ENCODE results near the gene FOXP1.

FOXP1 gene

GRCh38 chr3:71168121-71168721, 415.3 kb downstream of the FOXP1 start:
- DNase-seq (ENCODE audit: low read depth): no peak
- H3K4me3 ChIP-seq (ENCODE audit: low read depth, low read length): no peak overlapping the region
- no peak for TF ChIP-seq CTCF (IDR thresholded peaks at IDR 0.05; ENCODE audit: low read depth, low read length, missing control alignments)

GRCh38 chr3:71166339-71167240, 416.9 kb downstream of the FOXP1 start:
- no peak for TF ChIP-seq CTCF (IDR thresholded peaks at IDR 0.05; ENCODE audit: low read depth, low read length, missing control alignments)
- DNase-seq (ENCODE audit: low read depth): no peak
- no peak overlapping the region for H3K4me3 ChIP-seq (ENCODE audit: low read depth, low read length)

- no peak overlapping the region for H3K4me3 ChIP-seq (ENCODE audit: low read depth, low read length)
- TF ChIP-seq CTCF (IDR thresholded peaks at IDR 0.05; ENCODE audit: low read depth, low read length, missing control alignments): no peak
- no peak for DNase-seq (ENCODE audit: low read depth)
Observed at GRCh38 chr3:71164881-71165280, 418.6 kb downstream of the FOXP1 start.

- no peak overlapping the region for H3K4me3 ChIP-seq (ENCODE audit: low read depth, low read length)
- no peak for TF ChIP-seq CTCF (IDR thresholded peaks at IDR 0.05; ENCODE audit: low read depth, low read length, missing control alignments)
- no peak for DNase-seq (ENCODE audit: low read depth)
Observed at GRCh38 chr3:71163198-71163918, 420.2 kb downstream of the FOXP1 start.

GRCh38 chr3:71162221-71162620, 421.3 kb downstream of the FOXP1 start:
- H3K4me3 ChIP-seq (ENCODE audit: low read depth, low read length): no peak overlapping the region
- no peak for TF ChIP-seq CTCF (IDR thresholded peaks at IDR 0.05; ENCODE audit: low read depth, low read length, missing control alignments)
- DNase-seq (ENCODE audit: low read depth): no peak

GRCh38 chr3:71160785-71161546, 422.6 kb downstream of the FOXP1 start:
- no peak for TF ChIP-seq CTCF (IDR thresholded peaks at IDR 0.05; ENCODE audit: low read depth, low read length, missing control alignments)
- H3K4me3 ChIP-seq (ENCODE audit: low read depth, low read length): no peak overlapping the region
- no peak for DNase-seq (ENCODE audit: low read depth)

Measured in GM12864 (cell line).